GM18511 (cell line): ENCODE results near the gene ABHD14A.

Experiments used
- ATAC-seq: cut with Tn5 transposase; IDR thresholded peaks from one replicate; pipeline ENCODE4 v1.9.1; 2021; ENCODE audit warnings: mild to moderate bottlenecking, moderate library complexity; ENCODE audit not compliant: unreplicated experiment

The ABHD14A gene

DNA sequence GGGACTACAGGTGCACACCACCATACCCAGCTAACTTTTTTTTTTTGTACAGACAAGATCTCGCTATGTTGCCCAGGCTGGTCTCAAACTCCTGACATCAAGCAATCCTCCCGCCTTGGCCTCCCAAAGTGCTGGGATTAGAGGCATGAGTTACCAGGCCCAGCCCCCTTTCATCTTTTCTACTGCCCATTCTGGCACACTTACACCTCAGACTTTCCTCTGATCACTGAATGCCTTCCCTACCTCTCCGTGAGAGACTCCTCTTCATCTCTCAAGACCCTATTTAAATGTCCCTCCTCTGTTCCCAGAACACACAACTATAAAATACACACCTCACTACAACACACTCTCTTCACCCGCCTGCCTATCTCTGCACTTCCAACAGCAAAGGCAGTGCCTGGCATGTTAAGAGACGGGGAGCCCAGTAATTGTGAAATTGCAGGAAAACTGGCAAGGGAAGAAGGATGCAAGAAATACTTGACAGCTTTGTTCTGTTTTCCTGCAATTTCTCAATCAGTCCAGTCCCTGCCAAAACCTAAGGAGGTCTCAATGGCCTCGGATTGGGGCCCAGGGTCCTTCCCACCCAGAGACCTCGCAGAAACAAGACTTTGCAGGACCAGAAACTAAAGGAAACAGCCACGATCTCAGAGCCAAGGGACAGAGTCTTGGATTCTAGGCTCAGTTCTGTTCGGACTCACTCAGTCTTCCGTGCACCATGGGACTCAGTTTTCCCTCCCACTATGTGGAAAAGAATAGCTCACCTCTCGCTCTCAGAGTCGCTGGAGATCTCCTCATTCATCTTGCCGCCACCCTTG is 34.0 kb upstream of the ABHD14A start:
- no peak for ATAC-seq

DNA sequence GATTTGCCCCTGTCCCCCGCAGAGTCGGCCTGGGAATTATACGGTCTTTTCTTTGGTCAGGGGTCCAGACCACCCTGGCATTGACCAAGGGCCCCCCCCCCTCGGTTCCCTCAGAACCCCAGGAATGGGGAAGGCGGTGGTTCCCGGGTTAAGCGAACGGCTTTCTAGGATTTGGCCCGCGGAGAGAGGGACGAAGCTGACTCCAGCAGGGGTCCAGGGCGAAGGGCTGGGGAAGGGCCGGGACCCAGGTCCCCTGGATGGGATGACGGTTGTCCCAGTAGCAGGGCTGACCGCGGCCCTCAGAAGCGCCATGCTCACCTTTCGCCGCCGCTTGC is 33.4 kb upstream of the ABHD14A start:
- no peak for ATAC-seq

DNA sequence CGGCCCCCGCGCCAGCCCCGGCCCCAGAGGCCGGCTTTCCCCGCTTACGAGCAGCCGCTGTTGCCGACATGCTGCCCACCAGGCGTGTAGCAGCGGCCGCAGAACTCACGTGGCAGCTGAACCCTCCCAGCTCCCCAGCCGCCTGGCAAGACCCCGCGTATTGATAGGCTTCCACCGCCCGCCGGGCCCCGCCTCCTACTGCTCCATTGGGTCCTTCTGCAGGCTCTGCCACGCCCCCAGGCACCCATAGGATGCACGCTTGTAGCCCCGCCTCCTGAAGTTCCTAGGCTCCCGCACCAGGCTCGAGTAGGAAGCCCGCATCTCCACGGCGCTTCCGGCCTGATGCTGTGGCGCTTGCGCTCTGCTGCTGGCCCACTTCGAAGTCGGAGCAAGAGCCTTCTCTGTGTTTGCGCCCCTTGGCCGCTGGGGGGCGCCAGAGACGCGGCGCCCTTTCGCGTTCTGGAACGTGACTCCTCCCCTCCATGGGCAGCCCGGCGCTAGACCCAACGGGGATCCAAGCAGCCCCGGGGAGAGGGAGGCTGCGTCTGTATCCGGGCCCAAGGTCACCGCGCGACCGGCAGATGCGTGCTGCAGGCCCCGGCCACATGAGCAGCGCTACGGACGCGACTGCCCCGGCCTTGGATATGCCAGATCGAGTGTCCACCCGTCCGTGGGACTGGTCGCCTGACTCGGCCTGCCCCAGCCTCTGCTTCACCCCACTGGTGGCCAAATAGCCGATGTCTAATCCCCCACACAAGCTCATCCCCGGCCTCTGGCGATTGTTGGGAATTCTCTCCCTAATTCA is 32.9 kb upstream of the ABHD14A start, which contains the start of the genes PARP3 and RRP9:
PARP3 (plus strand) TSS at position 566 of the 805 bp plus-strand sequence. CDS start 993 bp downstream, outside the sequence.
RRP9 (minus strand) TSS at position 107 of the 805 bp plus-strand sequence; CDS start at position 70, 37 bp downstream.
- peak; percentile 89 for ATAC-seq

DNA sequence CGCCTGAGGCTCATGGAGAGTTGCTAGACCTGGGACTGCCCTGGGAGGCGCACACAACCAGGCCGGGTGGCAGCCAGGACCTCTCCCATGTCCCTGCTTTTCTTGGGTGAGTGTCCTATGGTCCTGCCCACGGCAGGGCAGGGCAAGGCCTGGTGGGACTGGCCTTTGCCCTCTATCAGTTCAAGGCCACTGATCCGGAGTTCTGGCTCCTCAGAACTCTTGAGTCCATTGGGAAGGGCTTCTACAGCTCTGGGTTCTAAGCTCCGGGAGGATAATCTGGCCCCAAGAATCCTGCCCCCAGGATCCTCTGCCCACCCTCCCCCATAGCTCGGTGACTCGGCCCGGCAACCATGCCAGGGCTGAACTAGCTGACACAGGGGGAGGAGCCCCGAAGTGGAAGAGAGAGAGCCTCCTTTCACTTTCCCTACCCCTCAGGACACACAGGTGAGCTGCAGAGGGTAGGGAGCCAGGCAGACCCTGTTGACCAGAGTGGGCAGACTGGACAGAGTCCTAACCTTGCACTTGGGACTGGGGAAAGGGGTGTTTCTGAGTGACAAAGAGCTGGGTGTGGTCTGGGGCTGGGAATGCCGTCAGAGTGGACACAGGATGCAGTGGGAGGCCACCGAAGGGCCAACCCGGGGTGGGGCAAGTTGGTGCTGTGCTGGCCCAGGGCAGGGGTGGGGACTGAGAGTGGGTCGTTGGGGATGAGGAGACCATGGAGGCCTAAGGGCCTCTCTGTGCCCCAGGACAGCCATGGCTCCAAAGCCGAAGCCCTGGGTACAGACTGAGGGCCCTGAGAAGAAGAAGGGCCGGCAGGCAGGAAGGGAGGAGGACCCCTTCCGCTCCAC is 32.0 kb upstream of the ABHD14A start:
- ATAC-seq: peak; percentile 46

DNA sequence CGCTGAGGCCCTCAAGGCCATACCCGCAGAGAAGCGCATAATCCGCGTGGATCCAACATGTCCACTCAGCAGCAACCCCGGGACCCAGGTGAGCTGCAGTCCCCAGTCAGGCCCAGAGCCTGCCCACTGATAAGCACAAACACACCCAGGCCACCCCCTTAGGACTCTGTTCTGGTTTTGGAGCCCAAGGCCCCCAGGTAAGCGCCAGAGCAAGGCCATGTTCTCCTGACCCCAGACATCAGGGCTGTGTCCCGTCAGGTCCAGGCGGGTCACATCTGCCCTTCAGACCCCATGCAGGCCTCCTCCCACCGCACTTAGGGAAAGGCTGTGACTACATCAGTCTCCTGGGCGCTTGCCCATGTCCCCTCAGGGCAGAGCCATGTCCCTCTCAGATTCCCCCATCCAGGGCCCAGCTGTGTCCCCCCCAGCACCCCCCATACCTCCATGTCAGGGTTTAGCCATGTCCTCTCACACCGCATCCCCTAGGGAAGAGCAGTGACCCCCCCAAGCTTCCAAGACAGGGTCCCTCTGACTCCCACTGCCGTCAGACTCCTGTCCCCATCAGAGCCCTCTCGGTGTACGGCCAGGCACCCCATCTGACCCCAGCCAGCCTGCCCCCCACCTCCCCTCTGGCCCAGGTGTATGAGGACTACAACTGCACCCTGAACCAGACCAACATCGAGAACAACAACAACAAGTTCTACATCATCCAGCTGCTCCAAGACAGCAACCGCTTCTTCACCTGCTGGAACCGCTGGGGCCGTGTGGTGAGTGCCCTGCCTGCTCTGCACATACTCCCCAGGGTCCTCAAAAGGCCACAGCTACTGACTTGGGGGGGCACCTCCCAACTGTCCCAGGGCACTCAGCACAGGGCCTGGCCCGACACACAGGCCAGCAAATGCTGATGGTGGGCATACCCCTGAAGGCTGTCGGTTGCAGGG is 31.1 kb upstream of the ABHD14A start:
- no peak for ATAC-seq

DNA sequence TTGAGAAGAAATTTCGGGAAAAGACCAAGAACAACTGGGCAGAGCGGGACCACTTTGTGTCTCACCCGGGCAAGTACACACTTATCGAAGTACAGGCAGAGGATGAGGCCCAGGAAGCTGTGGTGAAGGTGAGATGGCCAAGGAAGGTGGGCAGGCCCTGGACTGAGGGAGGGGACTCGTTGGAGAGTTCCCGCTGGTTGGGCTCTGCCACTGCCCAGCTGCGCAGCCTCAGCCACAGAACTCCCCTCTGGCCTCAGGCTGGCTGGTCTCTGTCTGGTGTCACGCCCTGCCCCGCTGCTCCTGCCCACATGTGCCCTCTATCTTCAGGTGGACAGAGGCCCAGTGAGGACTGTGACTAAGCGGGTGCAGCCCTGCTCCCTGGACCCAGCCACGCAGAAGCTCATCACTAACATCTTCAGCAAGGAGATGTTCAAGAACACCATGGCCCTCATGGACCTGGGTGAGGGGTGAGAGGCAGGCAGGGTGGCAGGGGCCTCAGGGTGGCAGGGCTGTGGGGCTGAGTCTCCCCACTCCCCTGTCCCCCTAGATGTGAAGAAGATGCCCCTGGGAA is 30.3 kb upstream of the ABHD14A start:
- ATAC-seq: no peak

DNA sequence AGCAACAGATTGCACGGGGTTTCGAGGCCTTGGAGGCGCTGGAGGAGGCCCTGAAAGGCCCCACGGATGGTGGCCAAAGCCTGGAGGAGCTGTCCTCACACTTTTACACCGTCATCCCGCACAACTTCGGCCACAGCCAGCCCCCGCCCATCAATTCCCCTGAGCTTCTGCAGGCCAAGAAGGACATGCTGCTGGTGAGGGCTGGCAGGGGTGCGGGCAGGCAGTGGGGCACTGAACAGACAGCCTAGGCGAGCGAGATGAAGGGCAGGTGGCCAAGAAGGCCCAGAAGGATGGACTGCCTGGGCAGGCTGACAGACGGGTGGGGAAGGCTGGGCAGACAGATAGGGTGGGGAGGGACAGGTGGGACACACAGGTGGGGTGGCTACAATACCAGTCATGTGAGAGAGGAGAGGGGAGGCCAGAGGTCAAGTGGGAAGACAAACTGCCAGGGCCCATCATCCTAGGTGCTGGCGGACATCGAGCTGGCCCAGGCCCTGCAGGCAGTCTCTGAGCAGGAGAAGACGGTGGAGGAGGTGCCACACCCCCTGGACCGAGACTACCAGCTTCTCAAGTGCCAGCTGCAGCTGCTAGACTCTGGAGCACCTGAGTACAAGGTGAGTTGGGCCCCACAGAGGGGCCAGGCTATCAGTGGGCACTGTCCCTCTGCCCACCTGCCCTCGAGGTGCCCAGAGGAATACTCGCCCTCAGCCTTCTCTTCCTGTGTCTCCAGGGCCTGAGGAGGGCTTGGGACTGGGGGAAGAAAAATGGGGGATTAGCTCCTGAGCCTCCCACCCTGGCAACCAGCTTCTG is 29.6 kb upstream of the ABHD14A start:
- no peak for ATAC-seq

DNA sequence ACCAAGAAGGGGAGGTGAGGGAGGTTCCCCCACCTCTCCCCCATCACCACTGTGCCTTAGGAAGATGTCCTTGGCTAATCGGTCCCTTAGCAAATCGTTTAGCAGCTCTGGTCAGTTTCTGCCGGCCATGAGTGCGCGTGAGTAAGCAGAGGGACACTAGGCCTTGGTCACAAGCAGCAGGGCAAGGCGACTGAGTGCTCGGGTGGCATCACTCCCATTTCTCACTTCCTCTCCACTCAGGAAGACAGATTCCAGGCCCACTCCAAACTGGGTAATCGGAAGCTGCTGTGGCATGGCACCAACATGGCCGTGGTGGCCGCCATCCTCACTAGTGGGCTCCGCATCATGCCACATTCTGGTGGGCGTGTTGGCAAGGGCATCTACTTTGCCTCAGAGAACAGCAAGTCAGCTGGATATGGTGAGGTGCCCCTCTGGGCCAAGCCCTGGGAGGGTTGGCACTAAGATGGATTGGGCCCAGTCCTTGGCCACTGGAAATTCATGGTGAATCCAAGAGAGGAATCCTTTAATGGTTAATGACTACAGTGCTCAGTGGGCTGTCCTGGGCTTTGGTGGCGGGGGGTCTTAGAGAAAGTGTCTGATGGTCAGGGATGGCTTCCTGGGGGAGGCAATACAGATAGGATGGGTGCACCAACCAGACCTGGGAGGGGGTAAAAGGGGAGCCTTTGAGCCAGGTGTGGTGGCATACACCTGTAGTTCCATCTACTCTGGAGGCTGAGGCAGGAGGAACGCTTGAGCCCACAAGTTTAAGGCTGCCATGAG is 28.7 kb upstream of the ABHD14A start:
- no peak for ATAC-seq

DNA sequence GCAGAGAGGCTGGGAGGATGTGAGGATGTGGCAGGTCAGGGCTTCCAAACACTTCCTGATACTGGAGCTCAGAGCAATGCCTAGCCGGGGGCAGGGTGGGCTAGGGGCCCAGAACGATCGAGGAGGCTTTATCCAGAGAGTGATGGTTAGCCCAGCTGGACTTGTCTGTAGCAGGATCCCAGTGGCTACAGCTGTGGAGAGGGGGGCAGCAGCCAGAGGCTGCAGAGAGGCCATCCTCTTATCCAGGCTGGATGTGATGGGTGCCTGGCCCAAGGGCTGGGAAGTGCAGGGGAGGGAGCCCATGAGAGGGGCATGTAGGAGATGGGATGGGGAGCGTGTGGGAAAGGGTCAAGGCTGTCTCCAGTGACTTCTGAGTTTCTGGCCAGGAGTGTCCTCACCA is 28.1 kb upstream of the ABHD14A start:
- no peak for ATAC-seq

DNA sequence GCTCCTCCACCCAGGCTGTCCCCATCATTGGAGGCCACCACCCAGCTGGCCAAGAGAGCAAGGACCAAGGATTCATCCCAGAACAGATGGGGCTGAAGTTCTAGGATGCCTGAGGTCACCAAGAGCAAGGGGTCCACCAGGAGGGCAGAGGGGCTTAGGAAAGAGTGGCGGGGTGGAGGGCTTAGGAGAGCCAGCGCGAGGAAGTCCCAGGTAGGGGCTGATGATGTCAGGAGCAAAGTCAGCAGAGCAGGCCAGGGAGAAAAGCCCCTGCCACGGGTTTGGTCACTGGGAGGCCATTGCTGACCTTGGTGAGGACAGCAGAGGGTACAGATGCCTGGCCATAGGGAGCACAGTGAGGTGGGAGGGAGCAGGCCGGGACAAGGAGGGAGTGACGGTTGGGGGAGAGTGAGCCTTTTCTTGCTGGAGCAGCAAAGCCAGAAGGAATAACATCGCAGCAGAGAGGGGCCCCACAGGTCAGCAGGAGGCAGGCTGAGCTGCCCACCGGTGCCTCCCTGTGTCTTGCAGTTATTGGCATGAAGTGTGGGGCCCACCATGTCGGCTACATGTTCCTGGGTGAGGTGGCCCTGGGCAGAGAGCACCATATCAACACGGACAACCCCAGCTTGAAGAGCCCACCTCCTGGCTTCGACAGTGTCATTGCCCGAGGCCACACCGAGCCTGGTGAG is 27.5 kb upstream of the ABHD14A start:
- no peak for ATAC-seq

DNA sequence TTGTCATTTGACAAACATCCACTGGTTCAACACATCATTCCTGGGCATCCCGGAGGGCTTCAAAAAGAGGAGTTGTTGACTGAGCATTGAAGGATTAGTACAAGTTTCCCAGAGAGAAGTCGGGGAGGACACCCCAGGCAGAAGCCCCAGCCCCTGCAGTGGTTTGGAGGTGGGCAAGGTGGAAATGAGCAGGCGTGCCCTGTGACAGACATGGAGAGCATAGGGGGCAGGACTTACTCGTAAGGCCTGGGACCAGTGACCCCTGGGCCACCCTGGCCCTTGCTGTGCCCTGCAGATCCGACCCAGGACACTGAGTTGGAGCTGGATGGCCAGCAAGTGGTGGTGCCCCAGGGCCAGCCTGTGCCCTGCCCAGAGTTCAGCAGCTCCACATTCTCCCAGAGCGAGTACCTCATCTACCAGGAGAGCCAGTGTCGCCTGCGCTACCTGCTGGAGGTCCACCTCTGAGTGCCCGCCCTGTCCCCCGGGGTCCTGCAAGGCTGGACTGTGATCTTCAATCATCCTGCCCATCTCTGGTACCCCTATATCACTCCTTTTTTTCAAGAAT is 26.8 kb upstream of the ABHD14A start:
- ATAC-seq: no peak

DNA sequence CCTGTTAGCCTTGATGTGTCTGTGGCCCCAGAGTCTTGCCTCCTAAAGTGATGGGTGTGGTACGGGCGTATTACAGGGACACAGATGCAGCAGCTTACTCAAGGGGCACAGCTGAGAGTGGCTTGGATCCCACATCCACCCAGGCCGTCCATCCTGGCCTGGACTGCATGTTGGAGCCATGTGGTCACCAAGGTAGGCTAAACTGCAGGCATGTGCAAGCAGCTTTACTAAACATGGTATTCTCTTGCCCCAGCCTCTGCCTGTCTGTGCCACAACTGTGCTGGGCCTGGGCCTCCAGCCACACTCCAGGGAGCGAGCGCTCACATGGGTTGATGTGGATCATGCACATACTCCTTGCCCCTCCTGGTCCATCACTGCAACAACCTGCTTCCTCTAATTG is 25.7 kb upstream of the ABHD14A start:
- no peak for ATAC-seq

DNA sequence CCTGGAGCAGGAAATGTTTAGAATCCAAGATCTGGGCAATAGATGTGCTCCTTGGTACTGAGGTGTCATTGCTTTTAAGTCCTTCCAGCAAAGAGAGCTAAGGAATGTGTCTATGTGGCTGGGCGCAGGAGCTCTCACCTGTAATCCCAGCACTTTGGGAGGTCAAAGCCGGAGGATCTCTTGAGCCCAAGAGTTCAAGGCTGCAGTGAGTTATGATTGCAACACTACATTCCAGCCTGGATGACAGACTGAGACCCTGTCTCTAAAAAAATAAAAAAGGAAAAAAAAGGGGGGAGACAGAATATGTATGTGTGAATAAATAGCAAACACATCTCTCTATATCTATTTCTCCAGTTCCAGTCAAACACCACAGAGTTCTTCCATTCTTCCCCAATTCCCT is 24.0 kb upstream of the ABHD14A start:
- ATAC-seq: no peak

DNA sequence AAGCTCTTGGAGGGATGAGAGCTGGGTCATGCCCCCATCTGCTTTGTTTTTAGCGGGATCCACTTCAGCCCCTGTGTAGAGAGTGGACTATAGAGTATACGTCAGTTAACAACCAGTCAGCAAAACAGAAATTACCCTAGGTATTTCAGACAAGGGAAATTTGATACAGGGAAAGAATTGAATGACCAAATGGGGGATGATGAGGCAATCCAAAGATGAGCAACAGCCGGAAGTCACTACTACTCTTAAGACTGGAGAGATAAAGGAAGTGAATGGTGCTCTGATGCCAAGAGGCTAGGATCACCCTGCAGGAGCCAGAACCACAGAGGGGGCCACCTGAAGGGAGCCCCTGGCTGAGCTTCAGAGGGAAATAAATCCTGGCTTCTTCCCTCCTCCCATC is 21.4 kb upstream of the ABHD14A start:
- no peak for ATAC-seq

DNA sequence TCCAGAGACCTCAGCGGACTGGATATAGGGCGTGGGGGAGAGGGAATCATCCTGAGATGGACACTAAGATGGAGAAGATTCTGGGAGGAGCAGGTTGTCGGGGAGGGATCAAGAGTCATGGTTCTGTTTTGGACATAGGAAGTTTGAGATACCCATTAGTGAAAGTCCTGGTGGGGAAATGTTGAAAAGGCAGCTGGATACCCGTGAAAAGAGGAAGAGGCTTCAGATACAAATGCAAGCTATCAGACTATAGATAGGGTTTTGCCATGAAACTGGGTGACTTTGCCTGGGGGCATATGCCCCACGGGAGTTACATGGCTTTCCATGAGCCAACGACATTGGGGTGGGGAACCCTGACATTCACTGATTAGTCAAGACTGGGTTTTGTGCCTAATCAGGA is 20.8 kb upstream of the ABHD14A start:
- no peak for ATAC-seq

DNA sequence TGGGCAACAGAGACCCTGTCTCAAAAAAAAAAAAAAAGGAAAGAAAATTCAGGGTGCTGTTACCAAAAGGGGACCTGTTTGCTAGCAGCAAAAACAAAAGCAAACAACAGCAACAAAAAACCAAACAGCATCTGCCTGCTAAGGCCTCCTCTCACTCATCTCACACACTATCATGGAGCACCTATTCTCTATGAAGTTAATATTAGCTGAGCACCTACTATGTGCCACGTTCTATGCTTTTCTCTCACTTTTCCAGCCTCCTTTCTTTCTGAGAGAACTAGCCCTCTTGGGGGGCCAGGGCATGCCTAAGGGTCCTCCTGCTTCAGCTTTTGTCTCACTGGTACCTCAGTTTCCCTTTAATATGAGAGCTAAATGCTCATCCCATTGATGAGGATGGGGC is 20.2 kb upstream of the ABHD14A start:
- no peak for ATAC-seq

DNA sequence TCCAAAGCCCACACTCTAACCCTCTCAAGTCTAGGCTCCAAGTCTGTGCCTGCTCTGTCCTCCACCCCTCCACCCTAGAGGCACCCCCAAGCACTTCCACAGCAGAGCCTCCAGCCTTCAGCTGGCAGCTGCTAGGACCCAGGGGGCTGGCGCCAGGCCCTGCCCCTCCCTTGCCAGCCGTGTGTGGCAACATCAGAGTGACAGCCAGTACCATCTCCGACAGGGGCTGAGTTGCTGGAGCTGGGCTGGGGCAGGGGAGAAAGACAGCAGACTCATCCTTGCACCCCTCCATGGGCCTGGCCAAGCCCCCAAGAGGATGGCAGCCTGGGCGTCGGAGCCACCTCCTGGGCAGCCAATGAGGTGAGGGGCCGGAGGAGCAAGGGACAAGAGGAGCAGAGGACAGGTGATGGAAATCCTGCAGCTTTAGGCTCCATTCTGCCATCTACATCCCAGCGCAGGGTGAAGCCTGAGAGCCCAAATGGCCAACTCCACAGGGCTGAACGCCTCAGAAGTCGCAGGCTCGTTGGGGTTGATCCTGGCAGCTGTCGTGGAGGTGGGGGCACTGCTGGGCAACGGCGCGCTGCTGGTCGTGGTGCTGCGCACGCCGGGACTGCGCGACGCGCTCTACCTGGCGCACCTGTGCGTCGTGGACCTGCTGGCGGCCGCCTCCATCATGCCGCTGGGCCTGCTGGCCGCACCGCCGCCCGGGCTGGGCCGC is 19.5 kb upstream of the ABHD14A start, which contains the start of gene GPR62:
GPR62 (plus strand) TSS at position 207 of the 718 bp plus-strand sequence; CDS start at position 479, 272 bp downstream.
- ATAC-seq: no peak
